Gastrocnemius medialis (tissue), 4 donors: Measurements from ENCODE around the gene HOXB5.

ENCODE experiments used
- CTCF ChIP-seq, 5 experiments: fragments of 450-650 bp in 3 of 5; fragments of 200-600 bp in 2 of 5; sonication (generic) in 2 of 5; IDR thresholded peaks in 4 of 5; conservative IDR thresholded peaks in 1 of 5; 1 replicate in 4 of 5; 2 replicates in 1 of 5; pipeline ENCODE4 v1.5.1; 2016 to 2019; ENCODE audit warnings: antibody characterized with exemption in 5 of 5, mild to moderate bottlenecking in 3 of 5, moderate library complexity in 3 of 5
- POLR2A ChIP-seq, 2 donors: fragments of 450-650 bp; IDR thresholded peaks; one replicate each; pipeline ENCODE4 v1.6.1; 2017; ENCODE audit warnings: antibody characterized with exemption in 2 of 2, mild to moderate bottlenecking in 2 of 2, moderate library complexity in 2 of 2

DNA sequence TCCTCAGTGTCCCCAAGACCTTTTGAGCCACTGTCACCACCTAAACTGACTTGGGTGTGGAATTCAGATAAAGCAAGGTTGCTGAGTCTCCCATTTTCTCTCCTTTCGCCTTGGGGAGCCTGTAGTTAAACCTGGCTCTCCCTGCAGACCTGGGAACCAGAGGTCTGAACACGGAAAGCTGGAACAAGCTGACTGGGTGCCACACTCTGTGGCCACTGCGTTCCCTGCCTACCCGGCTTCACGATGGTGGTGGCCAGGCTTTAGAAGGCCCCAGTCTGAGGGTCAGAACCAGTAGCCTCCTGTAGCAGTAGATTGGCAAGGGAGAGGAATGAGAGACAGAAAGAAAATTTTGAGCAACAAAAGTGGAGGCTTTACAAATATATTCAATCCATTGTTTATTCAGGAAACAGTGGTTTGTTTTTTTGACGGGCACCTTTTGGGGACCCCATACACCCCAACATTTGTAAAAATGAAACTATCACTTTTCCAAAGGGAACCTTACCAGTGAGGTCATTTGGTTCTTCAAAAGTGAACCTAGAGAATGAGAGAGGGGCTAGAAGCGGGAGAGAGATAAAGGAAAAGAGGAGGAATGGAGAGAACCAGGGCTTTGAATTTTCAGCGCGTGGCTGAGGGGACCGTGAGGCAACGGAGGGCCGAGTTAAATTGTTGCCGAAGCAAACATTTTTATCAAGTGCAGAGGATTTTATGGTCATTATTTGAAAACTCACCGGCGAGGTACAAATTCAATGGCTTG is 23.3 kb upstream of the HOXB5 start:
- TF ChIP-seq POLR2A (IDR thresholded peaks at IDR 0.05): no peak
- TF ChIP-seq CTCF (IDR thresholded peaks at IDR 0.05 in 4 of 5, conservative IDR thresholded peaks at IDR 0.05 in 1 of 5): no peak
